ENCODE measurements around the gene COQ4.
"Not testable (repeated sequence)": the region's sequence is repeated elsewhere in the genome, so short reads cannot be mapped to it uniquely, and the experiment has no call there.

COQ4 gene

GRCh38 chr9:128322404-128323211 lies at the start of gene COQ4, which contains the start of gene TRUB2:
TSS of gene COQ4 (plus strand) at chr9:128322839. CDS start at chr9:128322859, 20 bp downstream.
TSS of gene TRUB2 (minus strand) at chr9:128322447. CDS start at chr9:128322408, 39 bp downstream.
- DNase-seq: peak; percentile 99

- no peak for DNase-seq
These were observed 48.4 kb upstream of the COQ4 start for GRCh38 chr9:128274245-128274644.

- no peak for DNase-seq
These were observed 47.2 kb upstream of the COQ4 start, which contains the start of gene GOLGA2 for GRCh38 chr9:128275198-128276007. TSS of gene GOLGA2 (minus strand) at chr9:128276007. CDS start at chr9:128275976, 31 bp downstream.

GRCh38 chr9:128276008-128276573 lies 46.5 kb upstream of the COQ4 start, which contains the start of gene SWI5:
TSS of gene SWI5 (plus strand) at chr9:128276276.
- DNase-seq: peak; percentile 100

GRCh38 chr9:128276574-128277270 lies 45.9 kb upstream of the COQ4 start:
- DNase-seq: no peak

- DNase-seq: not testable (repeated sequence)
These were observed 43.3 kb upstream of the COQ4 start for GRCh38 chr9:128279088-128280073.

- no peak for DNase-seq
These were observed 42.5 kb upstream of the COQ4 start for GRCh38 chr9:128280084-128280622.

GRCh38 chr9:128282500-128282899 lies 40.1 kb upstream of the COQ4 start:
- no peak for DNase-seq

GRCh38 chr9:128285033-128285784 lies 37.4 kb upstream of the COQ4 start:
- DNase-seq: peak; percentile 63

GRCh38 chr9:128286440-128286839 lies 36.2 kb upstream of the COQ4 start:
- DNase-seq: no peak

GRCh38 chr9:128288273-128289004 lies 34.2 kb upstream of the COQ4 start:
- no peak for DNase-seq

- DNase-seq: no peak
These were observed 30.6 kb upstream of the COQ4 start for GRCh38 chr9:128292009-128292408.

GRCh38 chr9:128293091-128293490 lies 29.5 kb upstream of the COQ4 start:
- DNase-seq: no peak

- no peak for DNase-seq
These were observed 28.5 kb upstream of the COQ4 start for GRCh38 chr9:128294142-128294541.

GRCh38 chr9:128296340-128297220 lies 26.1 kb upstream of the COQ4 start:
- no peak for DNase-seq

- no peak for DNase-seq
These were observed 25.3 kb upstream of the COQ4 start for GRCh38 chr9:128297221-128297773.

GRCh38 chr9:128298535-128299482 lies 23.8 kb upstream of the COQ4 start:
- DNase-seq: no peak
